BE2C (cell line): ENCODE measurements around the gene SCGB1D2.

Experiments
- DNase-seq: peaks from one replicate; pipeline ENCODE4 v3.0.0-alpha.2; 2020
- H3K27me3 ChIP-seq: fragments of 250-450 bp; sonication (Bioruptor Pico); 2 replicates; pipeline ENCODE4 v1.5.1; 2020; ENCODE audit warnings: mild to moderate bottlenecking
- H3K36me3 ChIP-seq: fragments of 250-450 bp; sonication (Bioruptor Pico); 2 replicates; pipeline ENCODE4 v1.5.1; 2020; ENCODE audit warnings: mild to moderate bottlenecking
- H3K4me1 ChIP-seq: fragments of 250-450 bp; sonication (Bioruptor Pico); 2 replicates; pipeline ENCODE4 v1.5.1; 2020
- H3K4me3 ChIP-seq: 2 replicates; pipeline ENCODE4 v1.5.1; 2011; ENCODE audit warnings: low read depth, low read length
- H3K9me3 ChIP-seq: fragments of 250-450 bp; sonication (Bioruptor Pico); 2 replicates; pipeline ENCODE4 v1.5.1; 2020
- CTCF ChIP-seq: IDR thresholded peaks from 2 replicates; pipeline ENCODE4 v1.5.1; 2012; ENCODE audit warnings: mild to moderate bottlenecking, low read depth, low read length

Gene SCGB1D2

GRCh38 chr11:62280452-62280851 is 38.4 kb downstream of the SCGB1D2 start:
- Histone ChIP-seq H3K36me3 (no peaks in the 10 kb centered on the region), H3K4me3 (no peak overlapping the region), H3K9me3 (no peaks in the 10 kb centered on the region), H3K27me3 (no peaks in the 10 kb centered on the region), H3K4me1 (no peaks in the 10 kb centered on the region)
- no peak for TF ChIP-seq CTCF
- no peak for DNase-seq
